Astrocyte of the cerebellum (primary cell): ENCODE data around the gene KCNAB2.
"Not testable (repeated sequence)": the region's sequence is repeated elsewhere in the genome, so short reads cannot be mapped to it uniquely, and the experiment has no call there.

Experiments
- DNase-seq: peaks from one replicate; pipeline ENCODE4 v3.0.0-alpha.2; 2011; ENCODE audit warnings: low read depth
- H3K4me3 ChIP-seq: 2 replicates; pipeline ENCODE4 v1.5.1; 2011; ENCODE audit warnings: mild to moderate bottlenecking, low read depth, low read length, moderate library complexity
- in situ Hi-C: cut with HindIII; loops from 2 replicates; pipeline ENCODE4 v1.10.0; 2017; ENCODE audit warnings: low sequenced_read_pairs
- TF ChIP-seq, protein P1 (sequence below): IDR thresholded peaks from 2 replicates; pipeline ENCODE4 v1.5.1; 2012; ENCODE audit warnings: low read length, low read depth, moderate library complexity, mild to moderate bottlenecking; ENCODE audit errors: missing control alignments

KCNAB2 gene

DNA sequence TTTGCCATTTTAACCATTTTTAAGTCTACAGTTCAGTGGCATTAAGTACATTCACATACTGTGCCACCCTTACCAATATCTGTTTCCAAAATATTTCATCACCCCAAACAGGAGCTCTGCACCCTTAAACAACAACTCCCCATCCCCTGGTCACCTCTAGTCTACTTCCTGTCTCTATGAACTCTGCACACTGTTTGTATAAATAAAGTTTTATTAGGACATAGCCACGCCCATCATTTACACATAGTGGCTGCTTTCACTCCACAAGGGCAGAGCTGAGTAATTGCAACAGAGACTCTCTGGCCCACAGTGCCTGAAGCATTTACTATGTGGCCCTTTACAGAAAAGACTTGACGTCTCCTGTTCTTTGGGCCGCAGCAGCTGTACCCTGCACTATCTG lies 30.1 kb downstream of the KCNAB2 start:
- in situ Hi-C loops = no loop called here

DNA sequence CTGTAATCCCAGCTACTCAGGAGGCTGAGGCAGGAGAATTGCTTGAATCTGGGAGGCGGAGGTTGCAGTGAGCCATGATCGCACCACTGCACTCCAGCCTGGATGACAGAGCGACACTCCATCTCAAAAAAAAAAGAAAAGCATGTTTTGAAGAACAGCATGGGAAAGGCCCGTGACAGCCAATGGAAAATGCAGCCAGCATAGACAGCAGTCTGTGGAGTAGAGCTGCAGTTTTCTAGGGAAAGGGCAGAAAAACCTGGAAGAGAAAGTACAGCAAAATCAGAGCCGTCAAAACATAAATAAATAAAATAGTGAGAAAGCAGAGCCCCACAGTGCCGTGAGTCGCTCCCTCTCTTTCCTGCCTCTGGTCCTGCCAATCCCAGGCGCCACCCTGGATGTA lies 31.4 kb downstream of the KCNAB2 start:
- DNase-seq, H3K4me3 ChIP-seq, in situ Hi-C loops: not testable (repeated sequence)

More for the DNA sequence above, 30.1 kb downstream of the KCNAB2 start:
- H3K4me3 ChIP-seq = no peak overlapping the region
- no peak for DNase-seq
- TF ChIP-seq, protein P1, sequence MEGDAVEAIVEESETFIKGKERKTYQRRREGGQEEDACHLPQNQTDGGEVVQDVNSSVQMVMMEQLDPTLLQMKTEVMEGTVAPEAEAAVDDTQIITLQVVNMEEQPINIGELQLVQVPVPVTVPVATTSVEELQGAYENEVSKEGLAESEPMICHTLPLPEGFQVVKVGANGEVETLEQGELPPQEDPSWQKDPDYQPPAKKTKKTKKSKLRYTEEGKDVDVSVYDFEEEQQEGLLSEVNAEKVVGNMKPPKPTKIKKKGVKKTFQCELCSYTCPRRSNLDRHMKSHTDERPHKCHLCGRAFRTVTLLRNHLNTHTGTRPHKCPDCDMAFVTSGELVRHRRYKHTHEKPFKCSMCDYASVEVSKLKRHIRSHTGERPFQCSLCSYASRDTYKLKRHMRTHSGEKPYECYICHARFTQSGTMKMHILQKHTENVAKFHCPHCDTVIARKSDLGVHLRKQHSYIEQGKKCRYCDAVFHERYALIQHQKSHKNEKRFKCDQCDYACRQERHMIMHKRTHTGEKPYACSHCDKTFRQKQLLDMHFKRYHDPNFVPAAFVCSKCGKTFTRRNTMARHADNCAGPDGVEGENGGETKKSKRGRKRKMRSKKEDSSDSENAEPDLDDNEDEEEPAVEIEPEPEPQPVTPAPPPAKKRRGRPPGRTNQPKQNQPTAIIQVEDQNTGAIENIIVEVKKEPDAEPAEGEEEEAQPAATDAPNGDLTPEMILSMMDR = no peak

DNA sequence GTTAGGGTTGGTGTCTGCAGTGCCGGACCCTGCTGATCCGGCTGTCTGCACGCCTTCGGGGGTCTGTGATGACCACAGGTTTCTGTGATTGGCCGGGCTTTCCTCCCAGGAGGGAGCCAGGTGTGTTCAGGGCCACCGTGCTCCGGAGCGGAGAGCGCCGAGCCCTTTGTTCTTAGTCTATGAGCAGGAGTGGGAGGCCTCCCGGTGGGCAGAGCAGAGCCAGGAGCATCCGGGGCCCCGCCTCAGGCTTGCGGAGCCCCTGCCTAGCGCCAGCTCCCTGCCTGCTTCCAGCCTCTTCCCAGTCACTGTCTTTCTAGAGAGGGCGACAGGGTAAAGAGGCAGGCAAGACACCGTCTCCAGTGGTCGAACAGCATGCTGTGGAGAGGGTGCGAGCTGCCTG lies 31.8 kb downstream of the KCNAB2 start:
- no peak overlapping the region for H3K4me3 ChIP-seq

DNA sequence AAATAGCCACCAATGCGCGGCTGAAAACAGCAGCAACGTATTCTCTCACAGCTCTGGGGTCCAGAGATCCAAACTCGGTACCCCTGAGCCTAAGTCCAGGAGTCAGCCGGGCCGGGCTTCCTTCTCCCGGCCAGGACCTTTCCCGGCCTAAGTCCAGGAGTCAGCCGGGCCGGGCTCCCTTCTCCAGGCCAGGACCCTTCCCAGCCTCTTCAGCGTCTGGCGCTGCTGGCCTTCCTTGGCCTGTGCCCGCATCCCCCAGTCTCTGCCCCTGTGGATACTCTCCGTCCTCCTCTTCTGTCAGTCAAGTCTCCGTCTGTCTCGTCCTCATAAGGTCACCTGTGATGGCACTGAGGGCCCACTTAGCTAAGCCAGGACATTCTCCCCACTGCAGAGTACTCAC lies 32.2 kb downstream of the KCNAB2 start:
- TF ChIP-seq, protein P1 = no peak
- no peak overlapping the region for H3K4me3 ChIP-seq
- DNase-seq = no peak
- in situ Hi-C loops = no loop called here

More for the DNA sequence above, 31.8 kb downstream of the KCNAB2 start:
- no peak for DNase-seq
- TF ChIP-seq, protein P1 = no peak
- in situ Hi-C loops = no loop called here

DNA sequence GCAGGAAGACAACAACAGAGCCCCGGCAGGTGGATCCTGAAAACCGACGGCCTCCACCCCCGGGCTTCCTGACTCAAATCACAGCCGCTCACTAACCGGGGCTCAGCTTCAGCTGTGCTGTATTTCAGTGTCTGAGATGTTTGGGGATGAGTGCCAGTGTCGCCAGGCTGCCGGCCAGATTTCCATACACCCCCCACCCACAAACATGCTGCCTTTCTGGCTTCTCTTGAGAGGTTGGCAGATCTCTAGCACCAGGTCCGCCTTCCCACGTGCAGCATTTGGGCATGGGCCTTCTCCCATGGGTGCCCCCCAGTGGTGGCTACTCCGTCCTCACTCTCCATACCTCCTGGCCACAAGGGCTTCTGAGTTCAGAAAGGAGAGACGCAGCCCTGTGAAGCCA lies 34.8 kb downstream of the KCNAB2 start:
- TF ChIP-seq, protein P1 = peak; percentile 23
- H3K4me3 ChIP-seq = no peak overlapping the region
- in situ Hi-C loops = no loop called here
- no peak for DNase-seq

DNA sequence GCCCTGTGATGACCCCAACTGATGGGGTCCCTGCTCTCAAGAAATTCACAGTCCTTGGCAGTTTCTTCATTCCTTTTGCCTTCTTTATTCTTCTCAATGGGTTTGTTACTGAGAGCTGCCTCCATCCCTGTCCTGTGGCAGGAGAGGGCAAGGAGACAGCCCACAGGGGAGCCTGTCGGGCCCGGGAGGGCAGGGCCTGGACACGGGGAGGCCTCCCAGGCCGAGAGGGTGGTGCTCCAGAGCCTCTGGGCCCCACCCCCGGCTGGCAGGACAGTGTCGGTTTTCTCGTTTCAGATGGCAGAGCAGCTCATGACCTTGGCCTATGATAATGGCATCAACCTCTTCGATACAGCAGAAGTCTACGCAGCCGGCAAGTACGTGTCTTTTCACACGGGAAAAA lies 36.2 kb downstream of the KCNAB2 start:
- no peak for DNase-seq
- in situ Hi-C loops = no loop called here
- TF ChIP-seq, protein P1 = no peak
- H3K4me3 ChIP-seq = no peak overlapping the region

DNA sequence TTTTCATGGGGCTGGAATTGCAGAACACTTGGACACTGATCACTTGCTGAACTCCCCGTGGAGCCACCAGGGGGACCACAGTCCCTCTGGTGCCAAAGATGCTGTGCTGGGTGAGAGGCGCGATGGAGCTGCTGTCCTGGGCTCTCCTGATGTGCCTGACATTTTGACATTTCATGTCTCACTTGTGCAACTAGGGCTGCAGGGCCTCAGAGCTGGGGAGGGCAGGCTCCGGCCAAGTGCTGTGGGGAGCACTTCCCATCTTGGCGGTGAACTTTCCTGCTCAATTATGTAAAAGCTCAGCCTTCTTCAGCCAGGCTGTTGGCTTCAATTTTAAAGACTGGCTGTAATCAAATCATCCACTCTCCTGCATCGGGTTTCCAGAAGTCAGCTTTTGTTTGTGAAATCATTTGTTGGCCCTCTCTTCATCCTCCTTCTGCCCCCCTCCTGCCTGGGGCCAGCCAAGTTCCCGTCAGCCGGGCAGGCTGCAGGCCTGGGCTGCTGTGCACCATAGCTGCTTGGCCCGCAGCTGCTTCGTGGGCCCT lies 36.8 kb downstream of the KCNAB2 start:
- DNase-seq = no peak
- in situ Hi-C loops = no loop called here
- H3K4me3 ChIP-seq = no peak overlapping the region
- TF ChIP-seq, protein P1 = peak; percentile 39
